Activated CD8-positive, alpha-beta memory T cell treated with anti-CD3 and anti-CD28 coated beads for 1 hour (primary cell): ENCODE results near the gene SNN.

ENCODE experiments used
- DNase-seq, 2 donors: peaks; one replicate each; pipeline ENCODE4 v3.0.0-alpha.2; 2020; ENCODE audit warnings: low read depth in 1 of 2; ENCODE audit errors: extremely low read depth in 1 of 2

SNN gene

GRCh38 chr16:11667824-11668622, at the start of gene SNN:
Gene SNN, plus strand, starts transcription at chr16:11668455. Its CDS starts 7,605 bp downstream, at chr16:11676060.
- peak; percentile 38 to 78 for DNase-seq

GRCh38 chr16:11619327-11619851, 48.9 kb upstream of the SNN start:
- no peak for DNase-seq

GRCh38 chr16:11620243-11621003, 47.8 kb upstream of the SNN start:
- DNase-seq = no peak

DNA sequence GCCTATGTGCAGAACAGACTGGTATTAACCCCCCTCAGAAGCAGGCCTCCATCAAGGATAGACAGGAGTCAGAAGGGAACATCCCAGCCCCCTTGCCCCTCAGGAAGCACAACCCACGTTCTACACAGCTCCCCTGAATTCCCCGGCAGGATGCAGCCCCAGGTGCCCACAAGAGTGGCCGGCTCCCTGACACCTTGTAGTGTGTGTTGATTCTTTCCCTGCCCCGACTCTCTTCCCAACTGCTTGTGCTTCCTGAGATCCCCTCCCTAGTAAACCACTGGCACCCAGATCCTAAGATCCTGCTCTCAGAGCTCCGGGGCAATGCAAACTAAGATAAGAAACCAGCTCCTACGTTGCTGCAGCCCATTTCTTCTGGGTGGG, 46.7 kb upstream of the SNN start:
- no peak for DNase-seq

DNA sequence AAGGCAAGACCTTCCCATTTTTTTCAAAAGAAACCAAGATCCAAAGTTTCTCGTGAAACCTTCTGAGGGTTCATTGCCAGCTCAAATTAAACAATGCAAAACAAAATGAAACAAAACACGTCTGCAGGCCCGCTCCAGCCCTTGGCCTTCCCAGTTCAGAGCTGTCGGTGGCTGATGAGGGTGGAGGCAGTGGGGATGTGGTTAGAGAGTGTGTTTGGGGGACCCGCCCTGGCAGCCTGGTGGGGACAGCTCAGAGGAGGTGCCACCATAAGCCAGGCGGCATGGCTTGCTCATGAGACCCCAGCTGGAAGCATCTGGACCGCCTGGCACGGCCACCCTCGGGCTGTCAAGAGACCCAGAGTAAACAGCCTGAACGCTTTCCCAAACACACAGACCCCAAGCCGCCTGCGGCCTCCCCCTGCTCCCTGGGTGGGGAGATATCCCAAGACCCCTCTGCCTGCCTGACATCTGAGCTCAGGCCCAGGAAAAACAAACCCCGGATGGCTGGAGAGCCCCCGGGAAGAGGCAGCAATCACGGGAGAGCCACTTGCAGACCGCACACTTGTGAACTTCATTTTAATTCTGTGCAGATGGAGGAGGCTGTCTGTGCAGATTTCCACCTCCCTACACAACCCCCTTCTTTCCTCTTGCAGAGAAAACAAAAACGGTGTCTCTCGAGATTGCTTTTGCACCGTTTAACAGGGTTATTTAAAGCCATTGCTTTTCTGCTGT, 46.2 kb upstream of the SNN start:
- peak; percentile 39 to 44 for DNase-seq

GRCh38 chr16:11624205-11624604, 44.0 kb upstream of the SNN start:
- DNase-seq = no peak

- DNase-seq = no peak
Measured at GRCh38 chr16:11624636-11625607, 43.3 kb upstream of the SNN start.

DNA sequence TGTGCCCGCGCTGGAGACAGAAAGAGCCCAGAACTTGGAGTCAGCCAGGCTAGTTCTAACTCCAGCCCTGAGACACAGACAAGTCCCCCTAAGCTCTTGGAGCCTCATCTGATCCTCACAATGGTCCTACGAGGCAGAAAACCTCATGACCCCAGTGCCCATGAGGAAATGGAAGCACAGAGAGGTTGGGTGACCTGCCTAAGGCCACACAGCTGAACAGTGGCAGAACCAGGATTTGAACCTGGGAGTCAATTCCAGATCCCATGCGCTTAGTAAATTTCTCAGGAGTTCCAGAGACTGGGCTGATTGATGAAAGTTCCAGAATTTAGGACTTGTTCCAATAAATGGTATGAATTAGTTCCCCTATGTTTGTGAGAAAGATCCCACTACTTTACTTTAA, 42.5 kb upstream of the SNN start:
- DNase-seq = no peak

DNA sequence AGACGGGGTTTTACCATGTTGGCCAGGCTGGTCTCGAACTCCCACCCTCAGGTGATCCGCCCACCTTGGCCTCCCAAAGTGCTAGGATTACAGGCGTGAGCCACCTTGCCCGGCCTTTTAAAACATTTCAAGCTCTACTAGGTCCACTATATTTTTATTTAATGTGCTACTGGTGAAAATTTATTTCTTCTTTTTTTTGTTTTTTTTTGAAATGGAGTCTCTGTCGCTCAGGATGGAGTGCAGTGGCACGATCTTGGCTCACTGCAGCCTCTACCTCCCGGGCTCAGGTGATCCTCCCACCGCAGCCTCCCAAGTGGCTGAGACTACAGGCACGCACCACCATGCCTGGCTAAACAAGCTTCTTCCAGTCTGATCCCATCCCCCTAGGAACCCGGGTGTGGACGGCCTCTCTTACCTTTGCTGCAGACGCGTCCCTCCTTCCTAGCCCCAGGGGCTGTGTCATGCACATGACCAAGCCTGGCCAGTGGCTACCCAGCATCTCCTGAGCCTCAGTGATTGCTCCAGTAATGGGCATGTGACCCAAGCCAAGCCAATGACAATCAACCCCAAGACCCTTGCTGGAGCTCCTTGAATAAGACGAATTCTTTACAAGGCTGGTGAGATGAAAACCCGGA, 41.5 kb upstream of the SNN start:
- DNase-seq = no peak

GRCh38 chr16:11627292-11627663, 41.0 kb upstream of the SNN start:
- DNase-seq = no peak

DNA sequence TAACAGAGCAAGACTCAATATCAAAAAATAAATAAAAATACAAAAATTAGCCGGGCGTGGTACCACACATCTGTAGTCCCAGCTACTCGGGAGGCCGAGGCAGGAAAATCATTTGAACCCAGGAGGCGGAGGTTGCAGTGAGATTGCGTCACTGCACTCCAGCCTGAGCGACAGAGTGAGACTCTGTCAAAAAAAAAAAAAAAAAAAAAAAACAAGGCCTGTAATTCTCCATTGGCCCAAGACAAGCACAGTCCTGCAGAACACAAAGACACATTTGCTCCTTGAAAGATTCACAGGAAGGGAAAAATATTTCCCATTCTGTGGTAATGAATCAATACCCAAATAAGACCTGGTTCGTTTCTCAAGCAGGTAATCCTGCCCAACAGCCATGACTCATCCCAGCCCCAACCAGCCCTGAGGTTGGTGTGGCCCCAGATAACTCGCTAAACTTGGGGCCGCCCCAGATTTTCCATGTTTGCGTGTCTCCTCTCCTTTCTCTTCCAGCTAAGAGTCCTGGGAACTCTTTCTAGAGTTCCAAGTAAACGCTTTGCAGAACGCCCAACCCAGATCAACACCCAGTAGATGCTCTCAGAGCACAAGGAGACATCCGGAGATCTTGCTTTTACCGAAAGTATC, 40.3 kb upstream of the SNN start:
- no peak for DNase-seq

- DNase-seq = no peak
Measured at GRCh38 chr16:11629071-11630030, 38.9 kb upstream of the SNN start.

DNA sequence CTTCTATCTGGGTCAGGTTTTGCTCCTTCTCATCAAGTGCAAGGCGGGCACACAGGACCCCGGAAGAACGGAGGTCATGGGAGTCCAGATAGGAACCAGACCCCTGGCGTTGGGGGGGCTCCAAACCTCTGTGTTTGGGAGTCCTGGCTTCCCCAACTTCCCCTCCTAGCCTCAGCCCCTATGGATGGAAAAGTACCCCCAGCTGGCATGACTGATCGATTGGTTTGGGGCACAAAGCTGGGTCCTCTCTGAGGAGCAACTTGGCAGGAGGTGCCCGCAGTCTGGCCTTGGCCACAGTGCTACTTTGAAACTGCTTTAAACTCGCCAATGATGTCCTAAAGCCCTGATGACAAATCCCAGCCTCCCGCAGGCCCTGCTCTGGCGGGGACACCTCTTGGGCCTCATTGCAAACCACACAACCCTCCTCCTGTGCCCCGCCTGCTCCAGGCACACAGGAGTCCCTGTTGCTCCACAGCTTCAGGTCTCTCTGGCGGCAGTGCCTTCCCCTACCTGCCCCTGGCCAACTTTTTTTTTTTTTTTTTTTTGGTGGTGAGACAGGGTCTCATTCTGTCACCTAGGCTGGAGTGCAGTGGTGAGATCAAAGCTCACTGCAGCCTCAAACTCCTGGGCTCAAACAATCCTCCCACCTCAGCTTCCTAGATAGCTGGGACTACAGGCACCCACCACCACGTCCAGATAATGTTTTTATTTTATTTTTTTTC, 38.0 kb upstream of the SNN start:
- no peak for DNase-seq

GRCh38 chr16:11630768-11631056, 37.5 kb upstream of the SNN start:
- DNase-seq = no peak

DNA sequence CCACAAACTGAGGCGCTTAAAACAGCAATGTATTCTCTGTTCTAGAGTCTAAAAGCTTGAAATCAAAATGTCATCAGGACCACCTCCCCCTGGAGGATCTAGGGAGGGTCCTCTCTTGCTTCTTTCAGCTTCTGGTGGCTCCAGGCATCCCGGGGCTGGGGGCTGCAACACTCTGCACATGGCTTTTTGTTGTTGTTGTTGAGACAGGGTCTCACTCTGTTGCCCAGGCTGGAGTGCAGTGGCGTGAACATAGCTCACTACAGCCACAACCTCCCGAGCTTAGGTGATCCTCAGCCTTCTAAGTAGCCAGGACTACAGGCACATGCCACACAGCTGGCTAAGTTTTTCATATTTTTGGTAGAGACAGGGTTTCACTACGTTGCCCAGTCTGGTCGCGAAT, 37.0 kb upstream of the SNN start:
- DNase-seq = no peak

GRCh38 chr16:11632455-11632939, 35.8 kb upstream of the SNN start:
- no peak for DNase-seq

DNA sequence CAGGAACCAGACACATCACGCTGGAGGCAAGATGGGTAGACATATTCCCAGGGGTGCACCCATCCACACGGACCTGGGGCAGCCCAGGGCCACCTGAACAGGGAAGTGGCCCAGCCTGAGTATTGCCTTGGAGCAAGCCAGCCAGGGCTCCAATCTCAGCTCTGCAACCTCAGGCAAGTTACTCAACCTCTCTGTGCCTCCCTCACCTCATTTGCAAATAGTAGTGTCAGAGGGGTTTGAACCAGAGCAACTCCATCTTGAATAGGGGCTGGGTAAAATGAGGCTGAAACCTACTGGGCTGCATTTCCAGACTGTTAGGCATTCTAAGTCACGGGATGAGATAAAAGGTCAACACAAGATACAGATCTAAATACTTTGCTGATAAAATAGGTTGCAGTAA, 35.1 kb upstream of the SNN start:
- DNase-seq = no peak

DNA sequence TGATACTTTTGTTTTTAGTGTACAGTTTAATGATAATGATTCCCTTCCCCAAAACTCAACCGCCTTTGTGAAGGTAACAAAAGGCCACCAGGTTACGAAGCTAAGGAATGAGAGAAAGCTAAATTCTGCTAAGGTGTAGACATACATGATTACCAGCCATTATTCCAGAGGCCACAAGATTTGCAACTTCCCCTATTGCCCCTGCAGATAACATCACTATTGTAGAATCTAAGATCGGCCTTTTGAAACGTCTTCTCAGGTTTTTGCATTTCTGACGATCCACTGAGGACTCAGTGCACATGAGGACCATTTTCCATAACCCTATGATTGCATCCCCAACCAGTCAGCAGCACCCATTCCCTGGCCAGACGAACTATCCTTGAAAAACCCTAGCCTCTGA, 33.9 kb upstream of the SNN start:
- DNase-seq = no peak
